PC-3 (cell line): Measurements from ENCODE around the gene ZNF793.

ENCODE experiments used
- EZH2 ChIP-seq: fragments of 300-600 bp; sonication (generic); IDR thresholded peaks from one replicate; pipeline ENCODE4 v1.6.1; 2017; ENCODE audit warnings: antibody characterized with exemption, mild to moderate bottlenecking, low read length; ENCODE audit not compliant: unreplicated experiment
- EZH2phosphoT487 ChIP-seq: fragments of 300-600 bp; sonication (generic); IDR thresholded peaks from 2 replicates; pipeline ENCODE4 v1.6.1; 2018; ENCODE audit warnings: mild to moderate bottlenecking, antibody characterized with exemption, low read length, borderline replicate concordance
- TF ChIP-seq, protein P1 (sequence below): fragments of 300-600 bp; sonication (generic); conservative IDR thresholded peaks from 2 replicates; pipeline ENCODE4 v1.5.1; 2017; ENCODE audit warnings: antibody characterized with exemption, low read depth, mild to moderate bottlenecking, low read length

GRCh38 chr19:37507167-37507464 lies 377 bp downstream of the ZNF793 start:
- TF ChIP-seq EZH2phosphoT487, result no peak
- TF ChIP-seq, protein P1, sequence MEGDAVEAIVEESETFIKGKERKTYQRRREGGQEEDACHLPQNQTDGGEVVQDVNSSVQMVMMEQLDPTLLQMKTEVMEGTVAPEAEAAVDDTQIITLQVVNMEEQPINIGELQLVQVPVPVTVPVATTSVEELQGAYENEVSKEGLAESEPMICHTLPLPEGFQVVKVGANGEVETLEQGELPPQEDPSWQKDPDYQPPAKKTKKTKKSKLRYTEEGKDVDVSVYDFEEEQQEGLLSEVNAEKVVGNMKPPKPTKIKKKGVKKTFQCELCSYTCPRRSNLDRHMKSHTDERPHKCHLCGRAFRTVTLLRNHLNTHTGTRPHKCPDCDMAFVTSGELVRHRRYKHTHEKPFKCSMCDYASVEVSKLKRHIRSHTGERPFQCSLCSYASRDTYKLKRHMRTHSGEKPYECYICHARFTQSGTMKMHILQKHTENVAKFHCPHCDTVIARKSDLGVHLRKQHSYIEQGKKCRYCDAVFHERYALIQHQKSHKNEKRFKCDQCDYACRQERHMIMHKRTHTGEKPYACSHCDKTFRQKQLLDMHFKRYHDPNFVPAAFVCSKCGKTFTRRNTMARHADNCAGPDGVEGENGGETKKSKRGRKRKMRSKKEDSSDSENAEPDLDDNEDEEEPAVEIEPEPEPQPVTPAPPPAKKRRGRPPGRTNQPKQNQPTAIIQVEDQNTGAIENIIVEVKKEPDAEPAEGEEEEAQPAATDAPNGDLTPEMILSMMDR, result no peak
- no peak for TF ChIP-seq EZH2
